GM12873 (cell line): Measurements from ENCODE around the gene HOXB3.

Source experiments
- TF ChIP-seq, protein P1 (sequence below): IDR thresholded peaks from 2 replicates; pipeline ENCODE4 v1.5.1; 2012; ENCODE audit warnings: low read depth, mild to moderate bottlenecking, moderate library complexity, low read length, control low read depth; ENCODE audit not compliant: insufficient read depth; ENCODE audit errors: missing control alignments

HOXB3 gene

GRCh38 chr17:48578616-48579470 lies 11.2 kb downstream of the HOXB3 start:
- TF ChIP-seq, protein P1, sequence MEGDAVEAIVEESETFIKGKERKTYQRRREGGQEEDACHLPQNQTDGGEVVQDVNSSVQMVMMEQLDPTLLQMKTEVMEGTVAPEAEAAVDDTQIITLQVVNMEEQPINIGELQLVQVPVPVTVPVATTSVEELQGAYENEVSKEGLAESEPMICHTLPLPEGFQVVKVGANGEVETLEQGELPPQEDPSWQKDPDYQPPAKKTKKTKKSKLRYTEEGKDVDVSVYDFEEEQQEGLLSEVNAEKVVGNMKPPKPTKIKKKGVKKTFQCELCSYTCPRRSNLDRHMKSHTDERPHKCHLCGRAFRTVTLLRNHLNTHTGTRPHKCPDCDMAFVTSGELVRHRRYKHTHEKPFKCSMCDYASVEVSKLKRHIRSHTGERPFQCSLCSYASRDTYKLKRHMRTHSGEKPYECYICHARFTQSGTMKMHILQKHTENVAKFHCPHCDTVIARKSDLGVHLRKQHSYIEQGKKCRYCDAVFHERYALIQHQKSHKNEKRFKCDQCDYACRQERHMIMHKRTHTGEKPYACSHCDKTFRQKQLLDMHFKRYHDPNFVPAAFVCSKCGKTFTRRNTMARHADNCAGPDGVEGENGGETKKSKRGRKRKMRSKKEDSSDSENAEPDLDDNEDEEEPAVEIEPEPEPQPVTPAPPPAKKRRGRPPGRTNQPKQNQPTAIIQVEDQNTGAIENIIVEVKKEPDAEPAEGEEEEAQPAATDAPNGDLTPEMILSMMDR: no peak

DNA sequence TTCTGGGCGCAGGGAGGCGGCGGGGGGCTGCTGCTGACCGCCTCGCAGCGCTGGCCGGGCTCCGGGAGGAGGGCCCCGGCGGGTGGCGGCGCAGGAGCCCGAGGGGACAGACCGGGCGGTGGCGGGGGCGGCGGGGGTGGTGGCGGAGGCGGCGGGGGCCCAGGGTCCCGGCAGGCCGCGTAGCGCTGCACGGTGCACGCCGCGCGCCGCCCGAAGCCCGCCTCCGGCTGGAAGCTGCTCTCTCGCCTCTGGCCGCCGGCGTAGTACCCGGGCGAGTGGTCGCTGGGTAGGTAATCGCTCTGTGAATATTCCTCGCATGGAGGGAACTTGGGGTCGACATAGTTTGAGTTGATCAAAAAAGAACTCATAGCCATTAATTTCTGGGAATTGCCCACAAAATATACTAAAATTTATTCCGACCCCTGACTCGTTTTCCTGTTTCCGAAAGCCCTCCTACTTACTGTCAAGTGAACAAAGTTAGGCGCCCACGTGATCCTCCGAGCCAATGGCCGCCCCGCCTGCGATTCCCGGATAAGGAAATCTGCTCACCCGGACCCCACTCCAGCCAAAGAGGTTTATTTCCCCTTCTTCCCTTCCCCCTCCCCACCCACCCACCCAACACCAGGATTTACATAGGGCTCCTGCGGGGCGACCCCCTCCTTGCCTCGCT lies 12.0 kb downstream of the HOXB3 start, which contains the start of gene HOXB4:
Gene HOXB4, minus strand, starts transcription at position 405 of the 670 bp plus-strand sequence. Its CDS starts 31 bp downstream, at position 374.
- TF ChIP-seq, protein P1: no peak

- TF ChIP-seq, protein P1: no peak
Measured at GRCh38 chr17:48577330-48577945, 12.6 kb downstream of the HOXB3 start.

DNA sequence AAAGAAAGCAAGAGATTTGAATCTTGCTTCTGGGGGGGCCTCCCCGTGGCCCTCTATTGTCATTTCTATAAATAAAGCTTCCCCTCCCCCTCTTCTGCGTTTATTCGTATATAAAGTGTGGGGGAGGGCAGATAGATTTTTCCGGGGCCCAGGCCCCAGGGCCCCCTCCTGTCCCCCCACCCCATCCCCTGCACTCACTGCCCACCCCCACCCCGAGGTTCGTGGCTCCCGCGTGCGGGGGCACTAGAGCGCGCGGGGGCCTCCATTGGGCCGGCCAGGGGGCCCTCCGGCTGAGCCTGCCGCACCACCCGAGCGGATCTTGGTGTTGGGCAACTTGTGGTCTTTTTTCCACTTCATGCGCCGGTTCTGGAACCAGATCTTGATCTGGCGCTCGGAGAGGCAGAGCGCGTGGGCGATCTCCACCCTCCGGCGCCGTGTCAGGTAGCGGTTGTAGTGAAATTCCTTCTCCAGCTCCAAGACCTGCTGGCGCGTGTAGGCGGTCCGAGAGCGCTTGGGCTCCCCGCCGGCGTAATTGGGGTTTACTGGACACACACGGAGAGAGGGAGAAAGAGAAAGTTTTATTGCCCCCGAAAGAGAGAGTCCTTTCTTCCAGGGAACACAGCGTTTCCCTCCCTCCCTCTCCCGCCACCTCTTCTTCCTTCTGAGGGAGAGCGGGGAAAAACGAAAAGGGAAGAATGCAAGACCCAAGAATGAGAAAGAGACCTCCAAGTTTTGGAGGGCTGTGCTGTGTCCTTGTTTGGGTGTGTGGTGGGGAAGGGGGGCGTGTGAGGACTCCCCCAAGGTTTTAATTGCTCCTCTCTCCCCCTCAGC lies 13.3 kb downstream of the HOXB3 start:
- TF ChIP-seq, protein P1: no peak

DNA sequence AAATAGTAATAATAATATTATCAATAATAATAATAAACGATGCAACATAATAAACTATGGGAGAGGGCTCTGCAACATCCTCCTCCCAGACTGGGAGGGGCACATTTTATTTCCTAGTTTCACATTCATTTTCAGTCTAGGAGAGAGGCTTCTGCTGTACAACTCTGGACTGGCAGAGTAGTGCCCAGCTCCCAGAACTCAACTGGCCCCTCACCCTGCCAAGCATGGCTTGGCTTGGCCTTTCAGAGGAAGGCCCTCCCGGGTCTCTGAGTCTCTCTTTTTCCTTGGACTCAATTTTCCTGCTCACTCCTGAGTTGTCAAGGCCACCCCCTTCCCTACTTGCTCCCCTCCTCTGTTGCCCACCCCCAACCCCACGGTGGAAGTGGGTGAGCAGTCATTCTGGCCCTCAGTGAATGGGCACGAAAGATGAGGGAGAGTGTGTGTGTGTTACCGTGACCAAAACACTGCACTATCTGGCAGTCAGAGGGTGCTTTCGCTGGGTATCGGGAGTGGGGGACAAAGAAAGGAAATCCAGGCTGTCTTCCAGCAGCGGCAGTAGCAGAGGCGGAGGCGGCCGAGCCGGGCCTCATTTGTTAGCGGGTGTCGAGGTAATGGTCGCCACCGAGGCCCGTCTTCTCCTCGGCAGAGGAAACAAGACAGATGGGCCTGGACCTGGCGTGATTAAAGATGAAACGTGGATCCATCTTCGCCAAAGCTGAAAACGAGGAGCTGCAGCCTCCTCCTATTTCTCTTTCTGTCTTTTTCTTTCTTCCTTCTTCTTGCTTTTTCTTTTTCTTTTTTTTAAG lies 14.2 kb downstream of the HOXB3 start:
- TF ChIP-seq, protein P1: no peak

GRCh38 chr17:48575066-48575582 lies 14.9 kb downstream of the HOXB3 start:
- TF ChIP-seq, protein P1: no peak
